ENCODE results near the gene WDR27. TPM values are rescaled to one million over a fixed set of nuclear protein-coding genes. Genes with fewer than 3 reads are reported as not detected.

WDR27 gene
- total RNA-seq, 2 donors from 2014 or later = 17.8 to 53.1 TPM

DNA sequence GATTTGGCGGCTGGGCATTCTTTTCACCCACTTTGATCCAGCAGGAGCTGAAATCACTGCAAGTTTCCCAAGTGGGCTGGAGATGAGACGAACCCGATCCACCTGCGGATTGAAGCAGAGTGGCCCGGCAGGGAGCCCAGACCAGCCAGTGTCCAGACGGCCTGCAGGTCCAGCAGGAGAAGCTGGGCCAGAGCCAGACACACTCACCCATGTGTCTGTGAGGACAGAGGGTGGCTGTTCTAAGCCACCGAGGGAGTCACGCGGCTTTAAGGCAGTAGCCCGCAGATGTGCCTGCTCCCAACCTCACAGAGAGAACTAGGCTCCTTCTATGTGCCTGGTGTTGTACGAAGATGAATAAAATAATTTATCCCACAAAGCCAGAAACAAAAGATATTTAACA lies 200.7 kb downstream of the WDR27 start:
- Histone ChIP-seq H3K36me3 (no peaks in the 10 kb centered on the region), H3K9me3 (no peaks in the 10 kb centered on the region), H3K27ac (no peak overlapping the region), H3K4me3 (no peak overlapping the region), H3K27me3 (replicated peaks; ENCODE audit: insufficient read depth) (no peaks in the 10 kb centered on the region), H3K4me1 (replicated peaks) (no peaks in the 10 kb centered on the region)
- no peak for DNase-seq (ENCODE audit: low spot score)
- intact Hi-C loops (cut with DNase I) = no loop called here
- TF ChIP-seq POLR2AphosphoS5 (IDR thresholded peaks at IDR 0.05) (no peak), POLR2A (IDR thresholded peaks at IDR 0.05) (no peak)
- TF ChIP-seq, protein P1, sequence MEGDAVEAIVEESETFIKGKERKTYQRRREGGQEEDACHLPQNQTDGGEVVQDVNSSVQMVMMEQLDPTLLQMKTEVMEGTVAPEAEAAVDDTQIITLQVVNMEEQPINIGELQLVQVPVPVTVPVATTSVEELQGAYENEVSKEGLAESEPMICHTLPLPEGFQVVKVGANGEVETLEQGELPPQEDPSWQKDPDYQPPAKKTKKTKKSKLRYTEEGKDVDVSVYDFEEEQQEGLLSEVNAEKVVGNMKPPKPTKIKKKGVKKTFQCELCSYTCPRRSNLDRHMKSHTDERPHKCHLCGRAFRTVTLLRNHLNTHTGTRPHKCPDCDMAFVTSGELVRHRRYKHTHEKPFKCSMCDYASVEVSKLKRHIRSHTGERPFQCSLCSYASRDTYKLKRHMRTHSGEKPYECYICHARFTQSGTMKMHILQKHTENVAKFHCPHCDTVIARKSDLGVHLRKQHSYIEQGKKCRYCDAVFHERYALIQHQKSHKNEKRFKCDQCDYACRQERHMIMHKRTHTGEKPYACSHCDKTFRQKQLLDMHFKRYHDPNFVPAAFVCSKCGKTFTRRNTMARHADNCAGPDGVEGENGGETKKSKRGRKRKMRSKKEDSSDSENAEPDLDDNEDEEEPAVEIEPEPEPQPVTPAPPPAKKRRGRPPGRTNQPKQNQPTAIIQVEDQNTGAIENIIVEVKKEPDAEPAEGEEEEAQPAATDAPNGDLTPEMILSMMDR (IDR thresholded peaks at IDR 0.05) = no peak
- WGBS = 92% methylated on average over 11 of the region's 11 CpGs

DNA sequence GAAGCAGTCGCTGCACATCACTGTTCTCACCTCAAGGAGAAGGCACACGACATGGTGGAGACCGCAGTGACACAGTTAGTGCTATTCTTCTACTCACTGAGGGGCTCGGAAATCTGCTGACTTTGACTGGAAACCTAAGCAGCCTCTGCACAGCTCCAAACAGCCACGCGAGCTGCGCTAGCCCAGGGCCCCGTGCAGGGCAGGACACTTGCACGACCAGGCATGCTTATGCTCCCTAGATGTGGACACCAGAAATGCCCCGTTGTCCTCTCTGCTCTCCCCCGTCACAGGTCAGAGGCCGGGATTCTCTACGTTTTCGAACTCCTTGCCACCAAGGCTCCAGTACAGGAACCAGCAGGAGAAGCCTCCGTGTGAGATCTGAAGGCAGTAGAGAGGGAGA lies 201.1 kb downstream of the WDR27 start:
- Histone ChIP-seq H3K4me3 (no peak overlapping the region), H3K4me1 (replicated peaks) (no peaks in the 10 kb centered on the region), H3K27me3 (replicated peaks; ENCODE audit: insufficient read depth) (no peaks in the 10 kb centered on the region), H3K27ac (no peak overlapping the region), H3K36me3 (no peaks in the 10 kb centered on the region), H3K9me3 (no peaks in the 10 kb centered on the region)
- WGBS = 92% methylated on average over 15 of the region's 15 CpGs
- DNase-seq (ENCODE audit: low spot score) = no peak
- TF ChIP-seq, protein P1 (IDR thresholded peaks at IDR 0.05) = no peak
- TF ChIP-seq POLR2A (IDR thresholded peaks at IDR 0.05) (no peak), POLR2AphosphoS5 (IDR thresholded peaks at IDR 0.05) (no peak)
- intact Hi-C loops (cut with DNase I) = no loop called here

- H3K4me1 ChIP-seq (replicated peaks) = no peaks in the 10 kb centered on the region
- H3K4me3 ChIP-seq = no peak overlapping the region
- H3K36me3 ChIP-seq = no peaks in the 10 kb centered on the region
- H3K27ac ChIP-seq = no peak overlapping the region
- 64% methylated on average over 7 of the region's 7 CpGs for WGBS
- no peak for TF ChIP-seq POLR2AphosphoS5 (IDR thresholded peaks at IDR 0.05)
- TF ChIP-seq, protein P1 (IDR thresholded peaks at IDR 0.05) = no peak
- TF ChIP-seq POLR2A (IDR thresholded peaks at IDR 0.05) = no peak
- DNase-seq (ENCODE audit: low spot score) = no peak
- H3K9me3 ChIP-seq = no peaks in the 10 kb centered on the region
- intact Hi-C loops (cut with DNase I) = no loop called here
- H3K27me3 ChIP-seq (replicated peaks; ENCODE audit: insufficient read depth) = no peaks in the 10 kb centered on the region
Measured at GRCh38 chr6:169499848-169500247, 202.0 kb downstream of the WDR27 start.

DNA sequence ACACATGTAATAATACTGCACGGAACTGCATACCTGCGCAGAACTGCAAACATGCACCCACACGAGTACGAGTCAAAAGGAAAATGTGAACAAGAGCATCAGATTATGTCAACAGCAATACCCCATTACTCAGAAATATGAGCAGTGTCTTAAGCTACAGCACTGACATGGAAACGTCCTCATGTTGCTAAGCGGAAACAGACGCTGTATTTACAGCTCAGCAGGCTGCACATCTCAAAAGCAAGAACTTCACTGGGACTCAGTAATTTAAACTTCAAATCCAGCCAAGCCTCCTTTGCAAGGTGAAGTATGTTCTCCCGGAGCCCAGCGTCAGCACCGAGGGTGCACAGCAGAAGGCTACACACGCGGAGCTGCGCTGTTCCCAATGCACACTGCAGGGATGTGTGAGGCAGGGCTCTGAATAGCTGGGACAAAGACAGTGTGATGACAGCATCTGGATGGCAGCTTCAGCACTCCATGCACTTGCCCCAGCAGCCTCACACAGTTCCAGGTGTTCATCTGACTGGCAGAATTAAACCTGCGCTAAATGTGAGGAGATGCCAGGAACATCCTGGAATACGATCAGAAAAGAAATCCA lies 202.8 kb downstream of the WDR27 start:
- no peak for DNase-seq (ENCODE audit: low spot score)
- TF ChIP-seq, protein P1 (IDR thresholded peaks at IDR 0.05) = no peak
- TF ChIP-seq POLR2A (IDR thresholded peaks at IDR 0.05) = no peak
- H3K4me1 ChIP-seq (replicated peaks) = no peaks in the 10 kb centered on the region
- WGBS = 81% methylated on average over 15 of the region's 15 CpGs
- no peak overlapping the region for H3K27ac ChIP-seq
- no peak overlapping the region for H3K4me3 ChIP-seq
- H3K36me3 ChIP-seq = no peaks in the 10 kb centered on the region
- intact Hi-C loops (cut with DNase I) = no loop called here
- no peaks in the 10 kb centered on the region for H3K27me3 ChIP-seq (replicated peaks; ENCODE audit: insufficient read depth)
- no peaks in the 10 kb centered on the region for H3K9me3 ChIP-seq

GRCh38 chr6:169495601-169496000 lies 206.2 kb downstream of the WDR27 start:
- no peak for DNase-seq (ENCODE audit: low spot score)
- no peak for TF ChIP-seq POLR2AphosphoS5 (IDR thresholded peaks at IDR 0.05)
- TF ChIP-seq, protein P1 (IDR thresholded peaks at IDR 0.05) = no peak
- TF ChIP-seq POLR2A (IDR thresholded peaks at IDR 0.05) = no peak
- Histone ChIP-seq H3K27me3 (replicated peaks; ENCODE audit: insufficient read depth) (no peaks in the 10 kb centered on the region), H3K4me1 (replicated peaks) (no peaks in the 10 kb centered on the region), H3K4me3 (no peak overlapping the region), H3K9me3 (no peaks in the 10 kb centered on the region), H3K27ac (no peak overlapping the region), H3K36me3 (no peaks in the 10 kb centered on the region)
- intact Hi-C loops (cut with DNase I) = no loop called here

All from prostate gland (tissue), 2 donors.